ENCODE measurements around the gene CKAP5.

DNA sequence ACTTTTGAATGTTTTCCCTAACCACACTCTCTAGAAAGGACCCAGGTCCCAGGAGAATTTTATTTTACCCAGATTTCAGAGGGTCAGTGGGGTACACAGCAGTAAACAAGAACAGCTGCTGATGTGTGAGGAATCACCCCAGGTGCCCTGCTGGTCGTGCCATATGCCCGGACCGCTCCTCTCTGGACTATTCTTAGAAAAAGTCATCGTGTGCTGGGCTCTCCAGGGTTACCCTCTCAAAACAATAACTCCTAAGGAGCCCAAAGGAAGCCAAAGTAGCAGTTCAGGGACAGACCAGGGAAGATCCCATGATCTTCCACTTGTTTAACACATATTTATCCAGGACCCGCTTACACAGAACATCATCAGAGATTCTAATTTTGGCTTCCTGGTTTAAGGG is 42.6 kb upstream of the CKAP5 start:
- TF ChIP-seq, protein P1, sequence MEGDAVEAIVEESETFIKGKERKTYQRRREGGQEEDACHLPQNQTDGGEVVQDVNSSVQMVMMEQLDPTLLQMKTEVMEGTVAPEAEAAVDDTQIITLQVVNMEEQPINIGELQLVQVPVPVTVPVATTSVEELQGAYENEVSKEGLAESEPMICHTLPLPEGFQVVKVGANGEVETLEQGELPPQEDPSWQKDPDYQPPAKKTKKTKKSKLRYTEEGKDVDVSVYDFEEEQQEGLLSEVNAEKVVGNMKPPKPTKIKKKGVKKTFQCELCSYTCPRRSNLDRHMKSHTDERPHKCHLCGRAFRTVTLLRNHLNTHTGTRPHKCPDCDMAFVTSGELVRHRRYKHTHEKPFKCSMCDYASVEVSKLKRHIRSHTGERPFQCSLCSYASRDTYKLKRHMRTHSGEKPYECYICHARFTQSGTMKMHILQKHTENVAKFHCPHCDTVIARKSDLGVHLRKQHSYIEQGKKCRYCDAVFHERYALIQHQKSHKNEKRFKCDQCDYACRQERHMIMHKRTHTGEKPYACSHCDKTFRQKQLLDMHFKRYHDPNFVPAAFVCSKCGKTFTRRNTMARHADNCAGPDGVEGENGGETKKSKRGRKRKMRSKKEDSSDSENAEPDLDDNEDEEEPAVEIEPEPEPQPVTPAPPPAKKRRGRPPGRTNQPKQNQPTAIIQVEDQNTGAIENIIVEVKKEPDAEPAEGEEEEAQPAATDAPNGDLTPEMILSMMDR (IDR thresholded peaks at IDR 0.05) = no peak
- TF ChIP-seq POLR2A (IDR thresholded peaks at IDR 0.05) = no peak

Data from lower leg skin (tissue), 3 donors.